ENCODE results near the gene SDHA.
"Not testable (repeated sequence)": the region's sequence is repeated elsewhere in the genome, so short reads cannot be mapped to it uniquely, and the experiment has no call there.

Gene SDHA

DNA sequence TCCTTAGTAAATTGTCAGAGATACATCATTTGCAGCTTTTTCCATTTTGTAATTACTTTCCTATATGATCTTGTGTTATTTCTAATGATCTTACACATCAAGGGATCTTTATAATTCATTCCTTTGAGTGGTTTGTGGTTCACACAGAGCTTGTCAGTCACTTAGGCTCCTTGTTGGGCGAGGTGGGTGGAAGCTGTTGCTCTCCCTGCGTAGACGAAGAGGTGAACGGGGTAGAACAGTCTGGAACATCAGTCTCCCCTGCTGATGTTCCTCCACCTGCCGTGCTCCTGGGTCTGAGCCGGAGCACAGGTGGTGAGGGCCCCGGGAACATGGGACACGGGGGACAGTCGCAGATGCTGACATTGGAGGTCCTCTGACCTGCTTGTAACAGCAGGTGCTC is 17.4 kb downstream of the SDHA start:
- not testable (repeated sequence) for H3K9ac ChIP-seq (ENCODE audit: low read depth, low read length, poor library complexity); H2BK120ac ChIP-seq (ENCODE audit: low read depth, low read length); H2BK12ac ChIP-seq (ENCODE audit: low read length); H3K18ac ChIP-seq (ENCODE audit: low read length); H3K23ac ChIP-seq (ENCODE audit: low read depth, low read length, poor library complexity); H3K9me3 ChIP-seq (replicated peaks in 1 of 2; ENCODE audit: control insufficient read depth in 2 of 2, insufficient read depth in 1 of 2, low read depth in 1 of 2, low read length in 2 of 2); H3K14ac ChIP-seq (ENCODE audit: low read length); H3K4me3 ChIP-seq (ENCODE audit: low read length in 2 of 2); H2BK5ac ChIP-seq (ENCODE audit: low read length); H2AK5ac ChIP-seq (ENCODE audit: low read depth, low read length); H4K91ac ChIP-seq (ENCODE audit: low read depth, low read length, poor library complexity); H4K8ac ChIP-seq (ENCODE audit: low read depth, low read length); H3K4ac ChIP-seq (ENCODE audit: low read length); H2BK15ac ChIP-seq (ENCODE audit: low read length); H3K4me1 ChIP-seq (ENCODE audit: control insufficient read depth in 2 of 2, insufficient read depth in 1 of 2, low read depth in 1 of 2, low read length in 2 of 2); H3K4me2 ChIP-seq (ENCODE audit: insufficient read depth, low read length, poor library complexity, severe bottlenecking); H3K27ac ChIP-seq (replicated peaks; ENCODE audit: low read length); H3K79me1 ChIP-seq (ENCODE audit: low read depth, low read length); H3K27me3 ChIP-seq (ENCODE audit: control insufficient read depth in 3 of 3, insufficient read depth in 3 of 3, low read depth in 1 of 3, low read length in 3 of 3); DNase-seq (ENCODE audit: low spot score); H2AFZ ChIP-seq (ENCODE audit: low read length)
- WGBS, 2 donors (ENCODE audit: extremely low coverage in 2 of 2, insufficient read length in 2 of 2, insufficient replicate concordance in 1 of 2): no CpG with 5 or more reads among the region's 9 CpGs
- H3K36me3 ChIP-seq (replicated peaks in 1 of 2; ENCODE audit: control insufficient read depth in 2 of 2, insufficient read depth in 2 of 2, low read length in 2 of 2): peaks cover 32 to 89% of the 10 kb centered on the region in 2 donors

DNA sequence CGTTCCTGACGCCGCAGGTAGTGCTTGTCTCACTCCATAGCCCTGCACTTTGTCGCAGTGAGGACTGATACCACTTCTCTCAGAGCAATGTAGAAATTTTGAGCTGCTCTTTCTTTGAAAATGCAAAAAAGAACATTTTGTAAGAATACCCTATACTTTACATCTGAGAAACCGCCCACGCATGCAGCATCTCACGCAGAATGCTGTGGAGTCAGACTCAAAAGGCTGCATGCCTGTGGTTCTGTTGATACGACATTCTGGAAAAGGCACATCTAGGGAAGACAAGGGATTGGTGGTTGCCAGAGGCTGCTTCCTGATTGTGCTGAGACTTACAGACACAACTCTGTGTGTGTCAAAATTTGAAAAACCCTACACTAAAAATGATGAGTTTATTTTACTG is 19.8 kb downstream of the SDHA start:
- not testable (repeated sequence) for H2AK5ac ChIP-seq (ENCODE audit: low read depth, low read length); H2BK15ac ChIP-seq (ENCODE audit: low read length); DNase-seq (ENCODE audit: low spot score); H3K27me3 ChIP-seq (ENCODE audit: control insufficient read depth in 3 of 3, insufficient read depth in 3 of 3, low read depth in 1 of 3, low read length in 3 of 3); H2BK120ac ChIP-seq (ENCODE audit: low read depth, low read length); H3K9me3 ChIP-seq (replicated peaks in 1 of 2; ENCODE audit: control insufficient read depth in 2 of 2, insufficient read depth in 1 of 2, low read depth in 1 of 2, low read length in 2 of 2); H2BK12ac ChIP-seq (ENCODE audit: low read length); H3K4me1 ChIP-seq (ENCODE audit: control insufficient read depth in 2 of 2, insufficient read depth in 1 of 2, low read depth in 1 of 2, low read length in 2 of 2); H4K91ac ChIP-seq (ENCODE audit: low read depth, low read length, poor library complexity); H2BK5ac ChIP-seq (ENCODE audit: low read length); H3K27ac ChIP-seq (replicated peaks; ENCODE audit: low read length); H3K4ac ChIP-seq (ENCODE audit: low read length); H2AFZ ChIP-seq (ENCODE audit: low read length); H3K23ac ChIP-seq (ENCODE audit: low read depth, low read length, poor library complexity); H3K18ac ChIP-seq (ENCODE audit: low read length); H3K4me3 ChIP-seq (ENCODE audit: low read length in 2 of 2); H4K8ac ChIP-seq (ENCODE audit: low read depth, low read length); H3K4me2 ChIP-seq (ENCODE audit: insufficient read depth, low read length, poor library complexity, severe bottlenecking); H3K79me1 ChIP-seq (ENCODE audit: low read depth, low read length); H3K14ac ChIP-seq (ENCODE audit: low read length); H3K9ac ChIP-seq (ENCODE audit: low read depth, low read length, poor library complexity)
- H3K36me3 ChIP-seq (replicated peaks in 1 of 2; ENCODE audit: control insufficient read depth in 2 of 2, insufficient read depth in 2 of 2, low read length in 2 of 2): peaks cover 38 to 87% of the 10 kb centered on the region in 2 donors
- WGBS, 2 donors (ENCODE audit: extremely low coverage in 2 of 2, insufficient read length in 2 of 2, insufficient replicate concordance in 1 of 2): no CpG with 5 or more reads among the region's 8 CpGs

DNA sequence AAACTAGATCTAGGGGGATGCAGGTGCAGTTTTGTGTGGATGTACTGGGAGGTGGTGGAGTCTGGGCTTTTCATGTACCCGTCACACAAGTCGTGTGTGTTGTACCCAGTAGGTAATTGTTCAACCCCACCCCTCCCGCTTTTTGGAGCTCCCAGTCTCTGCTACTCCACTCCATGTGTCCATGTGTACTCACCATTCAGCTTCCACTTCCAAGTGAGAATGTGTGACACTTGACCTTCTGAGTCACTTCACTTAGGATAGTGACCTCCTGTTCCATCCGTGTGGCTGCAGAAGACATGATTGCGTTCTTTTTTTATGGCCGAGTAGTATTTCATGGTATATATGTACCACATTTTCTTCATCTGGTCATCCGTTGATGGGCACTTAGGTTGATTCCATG is 22.4 kb downstream of the SDHA start:
- H3K4ac ChIP-seq (ENCODE audit: low read length); H2BK120ac ChIP-seq (ENCODE audit: low read depth, low read length); H3K27me3 ChIP-seq (ENCODE audit: control insufficient read depth in 3 of 3, insufficient read depth in 3 of 3, low read depth in 1 of 3, low read length in 3 of 3); H3K4me3 ChIP-seq (ENCODE audit: low read length in 2 of 2); H4K91ac ChIP-seq (ENCODE audit: low read depth, low read length, poor library complexity); H3K23ac ChIP-seq (ENCODE audit: low read depth, low read length, poor library complexity); H3K79me1 ChIP-seq (ENCODE audit: low read depth, low read length); H3K4me1 ChIP-seq (ENCODE audit: control insufficient read depth in 2 of 2, insufficient read depth in 1 of 2, low read depth in 1 of 2, low read length in 2 of 2); H4K8ac ChIP-seq (ENCODE audit: low read depth, low read length); H2BK5ac ChIP-seq (ENCODE audit: low read length); H2AK5ac ChIP-seq (ENCODE audit: low read depth, low read length); H3K9me3 ChIP-seq (replicated peaks in 1 of 2; ENCODE audit: control insufficient read depth in 2 of 2, insufficient read depth in 1 of 2, low read depth in 1 of 2, low read length in 2 of 2); H2BK12ac ChIP-seq (ENCODE audit: low read length); H3K9ac ChIP-seq (ENCODE audit: low read depth, low read length, poor library complexity); H3K4me2 ChIP-seq (ENCODE audit: insufficient read depth, low read length, poor library complexity, severe bottlenecking); H2BK15ac ChIP-seq (ENCODE audit: low read length); DNase-seq (ENCODE audit: low spot score); H3K14ac ChIP-seq (ENCODE audit: low read length); H3K27ac ChIP-seq (replicated peaks; ENCODE audit: low read length); H2AFZ ChIP-seq (ENCODE audit: low read length); H3K18ac ChIP-seq (ENCODE audit: low read length): not testable (repeated sequence)
- WGBS, 2 donors (ENCODE audit: extremely low coverage in 2 of 2, insufficient read length in 2 of 2, insufficient replicate concordance in 1 of 2): no CpG with 5 or more reads among the region's 7 CpGs
- H3K36me3 ChIP-seq (replicated peaks in 1 of 2; ENCODE audit: control insufficient read depth in 2 of 2, insufficient read depth in 2 of 2, low read length in 2 of 2): peaks cover 26 to 81% of the 10 kb centered on the region in 2 donors

DNA sequence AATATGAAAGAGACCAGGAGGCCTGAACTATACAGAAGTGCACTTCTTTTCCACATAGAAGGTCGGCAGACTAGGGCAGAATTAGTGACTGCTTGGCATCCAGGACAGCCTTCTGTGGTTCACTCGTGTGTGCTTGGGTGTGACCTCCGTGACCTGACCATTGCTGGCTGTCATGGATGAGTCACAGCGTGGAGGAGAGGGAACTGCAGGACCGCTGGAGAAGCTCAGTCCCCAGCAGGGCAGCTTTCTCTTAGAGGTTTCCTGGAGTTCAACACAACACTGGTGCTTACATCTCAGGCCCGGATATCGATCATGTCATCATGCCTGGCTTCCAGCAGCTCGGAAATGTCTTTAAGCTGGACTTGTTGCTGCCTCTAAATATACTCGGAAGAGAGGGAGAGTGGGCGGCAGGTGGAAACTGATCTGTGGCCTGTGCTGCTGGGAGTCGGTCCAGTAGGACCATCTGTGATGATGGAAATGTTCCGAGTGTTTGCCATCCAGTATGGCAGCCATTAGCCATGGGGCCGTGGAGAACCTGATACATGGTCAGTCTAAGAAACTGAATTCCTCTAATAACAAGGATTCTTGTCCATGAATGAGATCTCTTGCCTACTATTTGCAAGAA is 23.0 kb downstream of the SDHA start:
- H3K27ac ChIP-seq (replicated peaks; ENCODE audit: low read length); H3K9me3 ChIP-seq (replicated peaks in 1 of 2; ENCODE audit: control insufficient read depth in 2 of 2, insufficient read depth in 1 of 2, low read depth in 1 of 2, low read length in 2 of 2); H3K9ac ChIP-seq (ENCODE audit: low read depth, low read length, poor library complexity); H2AFZ ChIP-seq (ENCODE audit: low read length); H2AK5ac ChIP-seq (ENCODE audit: low read depth, low read length); H2BK15ac ChIP-seq (ENCODE audit: low read length); H3K79me1 ChIP-seq (ENCODE audit: low read depth, low read length); H3K4me2 ChIP-seq (ENCODE audit: insufficient read depth, low read length, poor library complexity, severe bottlenecking); H3K4me3 ChIP-seq (ENCODE audit: low read length in 2 of 2); H3K4me1 ChIP-seq (ENCODE audit: control insufficient read depth in 2 of 2, insufficient read depth in 1 of 2, low read depth in 1 of 2, low read length in 2 of 2); H4K8ac ChIP-seq (ENCODE audit: low read depth, low read length); H3K18ac ChIP-seq (ENCODE audit: low read length); H2BK120ac ChIP-seq (ENCODE audit: low read depth, low read length); H4K91ac ChIP-seq (ENCODE audit: low read depth, low read length, poor library complexity); H2BK5ac ChIP-seq (ENCODE audit: low read length); DNase-seq (ENCODE audit: low spot score); H3K27me3 ChIP-seq (ENCODE audit: control insufficient read depth in 3 of 3, insufficient read depth in 3 of 3, low read depth in 1 of 3, low read length in 3 of 3); H3K23ac ChIP-seq (ENCODE audit: low read depth, low read length, poor library complexity); H3K4ac ChIP-seq (ENCODE audit: low read length); H3K14ac ChIP-seq (ENCODE audit: low read length); H2BK12ac ChIP-seq (ENCODE audit: low read length): not testable (repeated sequence)
- peaks cover 26 to 83% of the 10 kb centered on the region in 2 donors for H3K36me3 ChIP-seq (replicated peaks in 1 of 2; ENCODE audit: control insufficient read depth in 2 of 2, insufficient read depth in 2 of 2, low read length in 2 of 2)
- no CpG with 5 or more reads among the region's 13 CpGs for WGBS, 2 donors (ENCODE audit: extremely low coverage in 2 of 2, insufficient read length in 2 of 2, insufficient replicate concordance in 1 of 2)
